T-cell (primary cell): ENCODE measurements around the gene MBD5. TPM values are rescaled to one million over a fixed set of nuclear protein-coding genes. Genes with fewer than 3 reads are reported as not detected.

Experiments
- ATAC-seq, 4 experiments: fragments of 200-7000 bp in 3 of 4; fragments of 150-1000 bp in 1 of 4; cut with Tn5 transposase; replicated peaks in 1 of 4; 1 replicate in 3 of 4; 2 replicates in 1 of 4; pipeline ENCODE4 v1.10.0; 2021; ENCODE audit warnings: moderate library complexity in 3 of 4, mild to moderate bottlenecking in 2 of 4, moderate number of reproducible peaks in 1 of 4
- CTCF ChIA-PET, 2 donors: fragments of 300-600 bp; sonication (Branson Sonifier 250); formaldehyde crosslinking; loops; one replicate each; lab custom pipeline; 2022; ENCODE audit warnings: antibody characterized with exemption in 2 of 2; lab: Charles Lee
- POLR2A ChIA-PET, 2 donors: fragments of 300-600 bp; sonication (Branson Sonifier 250); formaldehyde crosslinking; loops; one replicate each; lab custom pipeline; 2022; ENCODE audit warnings: antibody characterized with exemption in 2 of 2; lab: Charles Lee
- DNase-seq, 35 experiments: peaks; one replicate each; pipeline versions ENCODE4 v3.0.0 to v3.0.0-alpha.2; 2013 to 2023
- H3K27ac ChIP-seq: one replicate; pipeline ENCODE4 v1.5.1; 2013; ENCODE audit warnings: low read length
- H3K27me3 ChIP-seq, 2 experiments: replicated peaks in 1 of 2; 1 replicate in 1 of 2; 2 replicates in 1 of 2; pipeline versions ENCODE4 v1.6.1 to v1.7.0; 2013; ENCODE audit warnings: low read length in 1 of 2, mixed read lengths in 1 of 2; ENCODE audit not compliant: control insufficient read depth in 2 of 2, insufficient read depth in 2 of 2; ENCODE audit errors: extremely low read depth in 1 of 2
- H3K36me3 ChIP-seq, 2 donors: 1 replicate in 1 of 2; 2 replicates in 1 of 2; pipeline versions ENCODE4 v1.6.1 to v1.7.0; 2013; ENCODE audit warnings: low read length in 1 of 2; ENCODE audit not compliant: control insufficient read depth in 2 of 2, insufficient read depth in 1 of 2; ENCODE audit errors: extremely low read depth in 1 of 2
- H3K4me1 ChIP-seq, 2 experiments: 1 replicate in 1 of 2; 2 replicates in 1 of 2; pipeline versions ENCODE4 v1.6.1 to v1.7.0; 2013; ENCODE audit warnings: low read length in 2 of 2, mixed read lengths in 1 of 2; ENCODE audit not compliant: insufficient read depth in 2 of 2, control insufficient read depth in 1 of 2; ENCODE audit errors: extremely low read depth in 1 of 2
- H3K4me3 ChIP-seq, 2 donors: 1 replicate in 1 of 2; 2 replicates in 1 of 2; pipeline versions ENCODE4 v1.5.1 to v1.7.0; 2013; ENCODE audit warnings: mild to moderate bottlenecking in 2 of 2, low read length in 1 of 2, moderate library complexity in 1 of 2; ENCODE audit not compliant: control insufficient read depth in 1 of 2; ENCODE audit errors: extremely low read depth in 1 of 2
- H3K9me3 ChIP-seq: 2 replicates; pipeline ENCODE4 v1.7.0; 2013
- H3K27ac Mint-ChIP-seq, 2 donors: one replicate each; pipeline ENCODE4 v1.8.0; 2020 to 2021; ENCODE audit warnings: mild to moderate bottlenecking in 2 of 2, mixed read lengths in 2 of 2
- H3K27me3 Mint-ChIP-seq, 2 donors: one replicate each; pipeline ENCODE4 v1.8.0; 2021 to 2022; ENCODE audit warnings: mixed read lengths in 2 of 2
- H3K36me3 Mint-ChIP-seq: one replicate; pipeline ENCODE4 v1.8.0; 2021; ENCODE audit warnings: mixed read lengths
- H3K4me1 Mint-ChIP-seq, 3 donors: one replicate each; pipeline ENCODE4 v1.8.0; 2020 to 2022; ENCODE audit warnings: mixed read lengths in 3 of 3, mild to moderate bottlenecking in 1 of 3
- H3K4me3 Mint-ChIP-seq, 3 donors: one replicate each; pipeline ENCODE4 v1.8.0; 2020 to 2022; ENCODE audit warnings: mild to moderate bottlenecking in 3 of 3, mixed read lengths in 3 of 3, moderate library complexity in 3 of 3
- H3K9me3 Mint-ChIP-seq, 3 donors: one replicate each; pipeline ENCODE4 v1.8.0; 2020 to 2022; ENCODE audit warnings: mixed read lengths in 3 of 3
- WGBS: methylation state at CpG from one replicate; pipeline ENCODE4 v1.1.5; 2013; ENCODE audit warnings: missing lambda C conversion rate; ENCODE audit not compliant: insufficient coverage; 5-methylcytosine and 5-hydroxymethylcytosine counted together
- total RNA-seq, 35 experiments: library from RNA in 6 of 35; stranded (reverse) in 6 of 35; fragments of 120-200 nt in 1 of 35; gene quantifications; one replicate each; pipeline versions ENCODE4 v1.2.1 to v1.2.4 and lab custom pipeline; 2013 to 2026

Gene MBD5
- total RNA-seq, 5 donors from 2014 or later (not counting 1 experiment from before 2014, with no cell fraction given), result 34.6 to 81.9 (median 45.6) TPM

- H3K36me3 Mint-ChIP-seq, result no peaks in the 10 kb centered on the region
- peaks cover 40 to 42% (median 41%) of the 10 kb centered on the region in 3 donors for H3K4me1 Mint-ChIP-seq
These were observed 5.7 kb downstream of the MBD5 start for GRCh38 chr2:148026573-148026972.

GRCh38 chr2:148027822-148028221 is 6.9 kb downstream of the MBD5 start:
- no peaks in the 10 kb centered on the region for H3K27me3 ChIP-seq
- no peak for ATAC-seq
- Mint-ChIP-seq H3K4me1 (peaks cover 36 to 39% (median 37%) of the 10 kb centered on the region in 3 donors), H3K36me3 (peaks cover 2% of the 10 kb centered on the region), H3K27ac (no peak overlapping the region), H3K4me3 (no peak overlapping the region), H3K27me3 (no peaks in the 10 kb centered on the region), H3K9me3 (no peaks in the 10 kb centered on the region)
- H3K27ac ChIP-seq, result no peak overlapping the region
- ChIA-PET CTCF (no interaction called here), POLR2A (no interaction called here)
- H3K4me3 ChIP-seq, result no peak overlapping the region
- no peaks in the 10 kb centered on the region for H3K9me3 ChIP-seq
- H3K4me1 ChIP-seq, result peaks cover 3 to 12% of the 10 kb centered on the region in 2 experiments
- no peak for DNase-seq
- no peaks in the 10 kb centered on the region for H3K36me3 ChIP-seq
- WGBS, result no CpG with 5 or more reads among the region's 1 CpG

More at GRCh38 chr2:148026573-148026972, 5.7 kb downstream of the MBD5 start:
- H3K27me3 Mint-ChIP-seq, result no peaks in the 10 kb centered on the region
- ChIA-PET CTCF (interaction anchor here in 1 of 2 donors (0.5 kb wide), 1 partner anchor 73 kb away, joined by 4 read pairs; no protein-coding TSS in a partner anchor), POLR2A (interaction anchor here in 1 of 2 donors (0.5 to 0.6 kb wide), 2 partner anchors 15 to 502 kb away, joined by 4 read pairs; no protein-coding TSS in a partner anchor)
- H3K27ac Mint-ChIP-seq, result no peak overlapping the region
- no peaks in the 10 kb centered on the region for H3K27me3 ChIP-seq
- no peak for ATAC-seq
- H3K4me3 Mint-ChIP-seq, result no peak overlapping the region
- DNase-seq, result no peak
- H3K4me3 ChIP-seq, result no peak overlapping the region
- no peaks in the 10 kb centered on the region for H3K9me3 ChIP-seq
- no peak overlapping the region for H3K27ac ChIP-seq
- H3K9me3 Mint-ChIP-seq, result no peaks in the 10 kb centered on the region
- 100% methylated on average over 2 of the region's 2 CpGs for WGBS
- no peaks in the 10 kb centered on the region for H3K36me3 ChIP-seq
- H3K4me1 ChIP-seq, result peaks cover 3 to 22% of the 10 kb centered on the region in 2 experiments

GRCh38 chr2:148028781-148029180 is 7.9 kb downstream of the MBD5 start:
- Histone ChIP-seq H3K4me1 (peaks cover 2 to 5% of the 10 kb centered on the region in 2 experiments), H3K27ac (no peak overlapping the region), H3K9me3 (no peaks in the 10 kb centered on the region), H3K4me3 (no peak overlapping the region), H3K27me3 (no peaks in the 10 kb centered on the region), H3K36me3 (no peaks in the 10 kb centered on the region)
- no peak overlapping the region for H3K27ac Mint-ChIP-seq
- no peaks in the 10 kb centered on the region for H3K9me3 Mint-ChIP-seq
- H3K36me3 Mint-ChIP-seq, result peaks cover 3% of the 10 kb centered on the region
- peaks cover 26 to 32% (median 30%) of the 10 kb centered on the region in 3 donors for H3K4me1 Mint-ChIP-seq
- DNase-seq (no peak), ATAC-seq (no peak)
- H3K4me3 Mint-ChIP-seq, result no peak overlapping the region
- ChIA-PET CTCF (interaction anchor here (0.6 to 1.4 kb wide), 4 partner anchors 9 to 187 kb away, joined by 3 to 7 read pairs (median 5); partner anchors contain the start of genes MBD5 (in 1 of the 2) and ORC4 (in 1 of the 2)), POLR2A (interaction anchor here in 1 of 2 donors (0.6 to 1.4 kb wide), 3 partner anchors 8 to 34 kb away, joined by 3 to 5 read pairs (median 3); partner anchors contain the start of genes MBD5 and ORC4)
- WGBS, result no CpG with 5 or more reads among the region's 1 CpG
- no peaks in the 10 kb centered on the region for H3K27me3 Mint-ChIP-seq

- no peak overlapping the region for H3K4me3 Mint-ChIP-seq
- CTCF ChIA-PET, result interaction anchor here (0.5 to 1.2 kb wide), 3 partner anchors 9 to 172 kb away, joined by 4 to 5 read pairs (median 4); partner anchors contain the start of genes MBD5 (in 1 of the 2) and ORC4 (in 1 of the 2)
These were observed 10.3 kb downstream of the MBD5 start for GRCh38 chr2:148031152-148031551.

GRCh38 chr2:148032215-148032614 is 11.3 kb downstream of the MBD5 start:
- Histone ChIP-seq H3K36me3 (no peaks in the 10 kb centered on the region), H3K27ac (no peak overlapping the region), H3K9me3 (no peaks in the 10 kb centered on the region), H3K4me3 (no peak overlapping the region), H3K4me1 (no peaks in the 10 kb centered on the region), H3K27me3 (no peaks in the 10 kb centered on the region)
- ATAC-seq (no peak), DNase-seq (no peak)
- CTCF ChIA-PET, result interaction anchor here in 1 of 2 donors (1.2 kb wide), 1 partner anchor 10 kb away, joined by 4 read pairs; no protein-coding TSS in a partner anchor
- H3K4me3 Mint-ChIP-seq, result no peak overlapping the region
- H3K4me1 Mint-ChIP-seq, result peaks cover 16 to 28% (median 17%) of the 10 kb centered on the region in 3 donors
- no peak overlapping the region for H3K27ac Mint-ChIP-seq
- WGBS, result no CpG with 5 or more reads among the region's 4 CpGs
- H3K36me3 Mint-ChIP-seq, result peaks cover 8% of the 10 kb centered on the region
- H3K27me3 Mint-ChIP-seq, result no peaks in the 10 kb centered on the region
- POLR2A ChIA-PET, result interaction anchor here in 1 of 2 donors (0.9 kb wide), 1 partner anchor 11 kb away, joined by 4 read pairs; the partner anchor contains the start of genes MBD5 and ORC4
- H3K9me3 Mint-ChIP-seq, result no peaks in the 10 kb centered on the region

More at GRCh38 chr2:148031152-148031551, 10.3 kb downstream of the MBD5 start:
- H3K36me3 Mint-ChIP-seq, result peaks cover 8% of the 10 kb centered on the region
- H3K36me3 ChIP-seq, result no peaks in the 10 kb centered on the region
- H3K27ac ChIP-seq, result no peak overlapping the region
- no peaks in the 10 kb centered on the region for H3K27me3 ChIP-seq
- DNase-seq (no peak), ATAC-seq (no peak)
- no peak overlapping the region for H3K4me3 ChIP-seq
- no peaks in the 10 kb centered on the region for H3K9me3 ChIP-seq
- POLR2A ChIA-PET, result interaction anchor here in 1 of 2 donors (0.6 to 0.7 kb wide), 2 partner anchors 34 to 94 kb away, joined by 3 read pairs; no protein-coding TSS in a partner anchor
- peaks cover 16 to 28% (median 19%) of the 10 kb centered on the region in 3 donors for H3K4me1 Mint-ChIP-seq
- no peaks in the 10 kb centered on the region for H3K27me3 Mint-ChIP-seq
- H3K27ac Mint-ChIP-seq, result no peak overlapping the region
- H3K4me1 ChIP-seq, result no peaks in the 10 kb centered on the region
- no peaks in the 10 kb centered on the region for H3K9me3 Mint-ChIP-seq

- H3K4me1 Mint-ChIP-seq, result peaks cover 6 to 11% (median 9%) of the 10 kb centered on the region in 3 donors
- no peak overlapping the region for H3K4me3 ChIP-seq
- ChIA-PET POLR2A (interaction anchor here in 1 of 2 donors (0.6 kb wide), 1 partner anchor 404 kb away, joined by 3 read pairs; no protein-coding TSS in a partner anchor), CTCF (no interaction called here)
- peaks cover 15% of the 10 kb centered on the region for H3K36me3 Mint-ChIP-seq
- H3K9me3 ChIP-seq, result no peaks in the 10 kb centered on the region
- no peaks in the 10 kb centered on the region for H3K9me3 Mint-ChIP-seq
- ATAC-seq, result no peak
- H3K27ac Mint-ChIP-seq, result no peak overlapping the region
- no peaks in the 10 kb centered on the region for H3K27me3 Mint-ChIP-seq
- no peak for DNase-seq
- peaks cover 0 to 4% of the 10 kb centered on the region in 2 donors for H3K36me3 ChIP-seq
- no CpG with 5 or more reads among the region's 1 CpG for WGBS
- no peak overlapping the region for H3K27ac ChIP-seq
- H3K4me1 ChIP-seq, result peaks cover 0 to 6% of the 10 kb centered on the region in 2 experiments
- H3K27me3 ChIP-seq, result no peaks in the 10 kb centered on the region
- no peak overlapping the region for H3K4me3 Mint-ChIP-seq
These were observed 18.9 kb downstream of the MBD5 start for GRCh38 chr2:148039783-148040182.
